Mucosa of stomach (tissue), 1 donor: ENCODE data around the gene IER5.
"Not testable (repeated sequence)": the region's sequence is repeated elsewhere in the genome, so short reads cannot be mapped to it uniquely, and the experiment has no call there.

Source experiments
- H3K27me3 ChIP-seq: one replicate; pipeline ENCODE4 v1.7.0; 2013; ENCODE audit warnings: mild to moderate bottlenecking, low read length; ENCODE audit not compliant: control insufficient read depth, insufficient read depth
- H3K36me3 ChIP-seq: one replicate; pipeline ENCODE4 v1.7.0; 2013; ENCODE audit warnings: low read length; ENCODE audit not compliant: control insufficient read depth, insufficient read depth
- H3K4me1 ChIP-seq: one replicate; pipeline ENCODE4 v1.7.0; 2013; ENCODE audit warnings: mild to moderate bottlenecking, low read length; ENCODE audit not compliant: control insufficient read depth, insufficient read depth
- H3K4me3 ChIP-seq: one replicate; pipeline ENCODE4 v1.7.0; 2013; ENCODE audit warnings: low read length
- H3K9ac ChIP-seq: one replicate; pipeline ENCODE4 v1.7.0; 2013; ENCODE audit warnings: mild to moderate bottlenecking, low read length, moderate library complexity
- H3K9me3 ChIP-seq: one replicate; pipeline ENCODE4 v1.7.0; 2013; ENCODE audit warnings: mild to moderate bottlenecking, low read length, moderate library complexity; ENCODE audit not compliant: control insufficient read depth
- donor health status: Pancreatic carcinoma.

The IER5 gene

DNA sequence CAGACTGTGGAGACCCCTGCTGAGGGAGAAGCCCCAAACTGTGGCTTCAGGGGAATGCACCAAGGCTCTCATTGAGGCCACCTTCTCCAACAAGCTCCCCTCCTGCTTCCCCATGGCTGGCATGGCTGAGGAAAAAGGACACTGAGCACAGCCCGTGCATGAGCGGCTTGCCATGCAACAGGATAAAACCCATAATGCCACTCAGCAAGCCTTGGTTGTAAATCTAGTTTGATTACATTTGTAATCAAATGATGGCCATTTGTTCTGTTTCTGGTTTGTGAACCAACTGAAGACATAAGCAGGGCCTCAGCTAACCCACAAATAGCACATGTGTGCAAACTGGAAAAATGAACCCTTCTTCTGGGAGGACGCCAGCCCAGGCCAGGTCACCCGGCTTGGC is 27.6 kb upstream of the IER5 start:
- H3K4me1 ChIP-seq, H3K4me3 ChIP-seq, H3K27me3 ChIP-seq, H3K9me3 ChIP-seq, H3K9ac ChIP-seq, H3K36me3 ChIP-seq: not testable (repeated sequence)

DNA sequence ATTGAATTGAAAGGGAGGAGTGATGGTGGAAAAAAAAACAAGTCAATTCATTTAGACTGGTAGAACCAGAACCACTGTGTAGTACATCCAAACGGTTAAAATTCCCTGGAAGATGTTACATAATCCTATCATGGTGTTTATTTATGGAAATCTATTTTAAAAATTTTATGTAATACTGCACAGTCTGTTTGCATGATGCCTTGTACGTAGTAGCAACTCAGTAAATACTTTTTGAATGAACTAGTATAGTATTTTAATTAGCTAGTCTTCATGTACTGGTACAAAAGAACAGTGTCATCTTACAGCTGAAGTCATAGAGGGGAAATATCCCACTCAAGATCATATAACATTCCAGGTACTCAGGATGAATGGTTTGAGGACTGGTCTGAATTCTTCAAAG is 27.0 kb upstream of the IER5 start:
- no peaks in the 10 kb centered on the region for H3K9me3 ChIP-seq

DNA sequence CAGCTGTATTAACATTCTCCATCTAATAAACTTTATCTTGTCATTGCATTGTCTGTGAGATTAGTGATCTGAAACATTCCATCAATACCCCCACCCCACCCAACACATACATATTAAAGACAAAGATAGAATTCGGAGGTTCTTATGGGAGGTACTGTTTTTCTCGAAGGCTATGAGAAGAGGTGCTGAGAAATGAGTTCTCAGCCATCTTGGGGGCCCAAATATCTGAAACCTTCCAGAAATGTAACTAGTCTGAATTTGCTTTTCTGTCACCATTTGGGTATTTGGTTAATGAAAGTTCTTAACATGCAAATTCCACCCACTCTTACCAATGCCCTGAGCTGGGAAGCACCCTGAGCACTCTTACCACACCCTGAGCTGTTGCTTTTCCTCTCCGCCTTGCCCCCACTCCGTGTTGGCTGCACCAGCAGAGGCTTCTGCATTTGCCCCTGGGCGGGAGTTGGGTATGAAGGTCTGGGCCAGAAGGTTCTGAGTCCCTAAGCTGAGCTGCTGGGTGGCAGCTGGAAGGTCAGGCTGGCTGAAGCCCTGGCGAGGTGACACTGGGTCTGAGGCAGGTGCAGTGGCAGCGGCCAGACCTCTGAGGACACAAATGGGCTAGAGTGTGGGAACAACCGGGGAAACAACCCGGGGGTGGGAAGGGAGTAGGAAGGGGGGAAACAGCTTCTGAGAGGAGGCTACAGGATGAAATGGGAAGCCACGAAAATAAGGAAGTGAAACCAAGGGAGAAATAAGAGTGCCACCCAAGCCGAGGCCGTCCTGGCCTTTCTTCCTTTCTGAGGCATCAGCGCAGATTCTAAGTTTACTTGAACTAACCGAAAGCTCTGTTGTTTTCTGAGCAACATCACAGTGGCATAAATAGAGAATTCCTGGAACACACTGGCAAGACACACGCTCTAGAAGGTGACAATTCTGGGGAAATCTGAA is 26.3 kb upstream of the IER5 start:
- H3K4me1 ChIP-seq = no peaks in the 10 kb centered on the region
- no peaks in the 10 kb centered on the region for H3K27me3 ChIP-seq
- H3K4me3 ChIP-seq = no peak overlapping the region
- no peaks in the 10 kb centered on the region for H3K36me3 ChIP-seq
- no peaks in the 10 kb centered on the region for H3K9me3 ChIP-seq
- H3K9ac ChIP-seq = no peak overlapping the region

More for the DNA sequence above, 27.0 kb upstream of the IER5 start:
- H3K9ac ChIP-seq = no peak overlapping the region
- H3K36me3 ChIP-seq = no peaks in the 10 kb centered on the region
- no peaks in the 10 kb centered on the region for H3K4me1 ChIP-seq
- H3K4me3 ChIP-seq = no peak overlapping the region
- H3K27me3 ChIP-seq = no peaks in the 10 kb centered on the region

GRCh38 chr1:181062836-181063428 is 25.6 kb upstream of the IER5 start:
- no peaks in the 10 kb centered on the region for H3K27me3 ChIP-seq
- no peaks in the 10 kb centered on the region for H3K4me1 ChIP-seq
- H3K9me3 ChIP-seq = no peaks in the 10 kb centered on the region
- H3K36me3 ChIP-seq = no peaks in the 10 kb centered on the region
- no peak overlapping the region for H3K9ac ChIP-seq
- no peak overlapping the region for H3K4me3 ChIP-seq

- Histone ChIP-seq H3K4me1 (no peaks in the 10 kb centered on the region), H3K4me3 (no peak overlapping the region), H3K27me3 (no peaks in the 10 kb centered on the region), H3K9me3 (no peaks in the 10 kb centered on the region), H3K9ac (no peak overlapping the region), H3K36me3 (no peaks in the 10 kb centered on the region)
Observed at GRCh38 chr1:181064011-181064623, 24.4 kb upstream of the IER5 start.

- H3K9me3 ChIP-seq = no peaks in the 10 kb centered on the region
Observed at GRCh38 chr1:181064702-181065101, 23.8 kb upstream of the IER5 start.

DNA sequence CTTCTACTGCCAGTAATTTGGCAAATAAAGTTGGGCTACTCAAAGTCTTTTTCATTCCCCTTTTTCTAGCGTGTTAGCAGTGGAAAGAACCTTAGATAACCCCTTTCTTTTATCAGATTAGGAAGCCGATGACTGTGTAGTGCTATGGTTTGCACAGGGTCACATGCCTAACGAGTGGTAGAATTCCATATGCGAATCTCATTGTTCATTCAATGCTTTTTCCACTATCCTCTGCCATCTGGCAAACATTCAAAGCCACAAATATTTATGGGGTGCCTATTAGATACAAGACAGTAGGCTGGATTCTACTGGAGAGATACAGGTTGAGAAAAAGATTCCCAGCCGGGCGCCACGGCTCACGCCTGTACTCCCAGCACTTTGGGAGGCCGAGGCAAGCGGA is 14.9 kb upstream of the IER5 start:
- no peaks in the 10 kb centered on the region for H3K9me3 ChIP-seq

More at GRCh38 chr1:181064702-181065101, 23.8 kb upstream of the IER5 start:
- Histone ChIP-seq H3K4me3 (no peak overlapping the region), H3K9ac (no peak overlapping the region), H3K27me3 (no peaks in the 10 kb centered on the region), H3K36me3 (no peaks in the 10 kb centered on the region), H3K4me1 (no peaks in the 10 kb centered on the region)

DNA sequence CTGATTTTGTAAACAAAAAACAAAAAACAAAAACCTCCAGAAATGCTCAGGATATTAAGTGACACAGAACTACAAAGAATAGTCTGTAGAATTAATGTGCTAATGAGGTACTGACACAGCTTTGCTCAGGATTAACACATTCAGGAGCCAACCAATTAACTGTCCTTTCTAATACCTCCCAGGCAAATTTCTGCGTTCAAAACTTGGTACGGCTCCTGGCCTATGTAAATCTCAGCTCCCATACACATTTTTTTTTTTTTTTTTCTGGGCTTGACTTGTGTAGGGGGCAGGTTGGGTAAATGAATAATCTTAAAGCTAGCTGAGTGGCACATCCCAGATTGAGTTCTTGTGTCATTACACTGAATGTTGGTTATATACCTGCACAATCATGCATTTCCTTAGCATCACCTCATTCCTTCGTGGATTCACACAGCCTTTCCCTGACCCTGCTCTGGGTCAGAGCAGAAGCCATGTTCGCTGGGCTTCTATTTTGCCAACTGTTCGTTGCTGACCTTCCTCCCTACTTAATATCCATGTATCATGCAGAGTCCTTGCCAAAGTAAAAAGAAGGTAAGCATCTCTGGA is 12.6 kb upstream of the IER5 start:
- Histone ChIP-seq H3K36me3 (no peaks in the 10 kb centered on the region), H3K27me3 (peaks cover 8% of the 10 kb centered on the region), H3K9me3 (no peaks in the 10 kb centered on the region), H3K4me3 (no peak overlapping the region), H3K9ac (no peak overlapping the region), H3K4me1 (peaks cover 5% of the 10 kb centered on the region)

More for the DNA sequence above, 14.9 kb upstream of the IER5 start:
- Histone ChIP-seq H3K9ac (no peak overlapping the region), H3K4me1 (peaks cover 5% of the 10 kb centered on the region), H3K4me3 (no peak overlapping the region), H3K27me3 (peaks cover 8% of the 10 kb centered on the region), H3K36me3 (no peaks in the 10 kb centered on the region)

DNA sequence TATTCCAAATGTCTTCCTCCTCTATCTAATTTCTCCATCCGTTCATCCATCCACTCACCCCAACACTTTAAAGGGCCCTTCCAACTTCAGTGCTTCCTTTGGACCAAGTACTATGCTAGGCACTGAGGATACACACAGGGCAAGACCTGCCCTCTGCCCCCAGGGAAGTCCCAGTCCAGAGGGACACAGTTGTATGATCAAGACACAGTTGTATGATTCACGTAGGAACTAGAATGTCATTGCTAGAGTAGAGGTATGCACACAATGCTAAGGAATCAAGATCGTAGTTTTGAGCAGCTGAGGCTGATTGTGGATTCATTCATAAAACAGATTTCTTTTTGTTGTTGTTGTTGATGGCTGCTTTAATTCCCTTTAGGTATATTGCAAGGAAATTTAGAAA is 11.6 kb upstream of the IER5 start:
- Histone ChIP-seq H3K9me3 (no peaks in the 10 kb centered on the region), H3K4me1 (peaks cover 5% of the 10 kb centered on the region), H3K36me3 (no peaks in the 10 kb centered on the region), H3K27me3 (peaks cover 8% of the 10 kb centered on the region), H3K9ac (no peak overlapping the region), H3K4me3 (no peak overlapping the region)

DNA sequence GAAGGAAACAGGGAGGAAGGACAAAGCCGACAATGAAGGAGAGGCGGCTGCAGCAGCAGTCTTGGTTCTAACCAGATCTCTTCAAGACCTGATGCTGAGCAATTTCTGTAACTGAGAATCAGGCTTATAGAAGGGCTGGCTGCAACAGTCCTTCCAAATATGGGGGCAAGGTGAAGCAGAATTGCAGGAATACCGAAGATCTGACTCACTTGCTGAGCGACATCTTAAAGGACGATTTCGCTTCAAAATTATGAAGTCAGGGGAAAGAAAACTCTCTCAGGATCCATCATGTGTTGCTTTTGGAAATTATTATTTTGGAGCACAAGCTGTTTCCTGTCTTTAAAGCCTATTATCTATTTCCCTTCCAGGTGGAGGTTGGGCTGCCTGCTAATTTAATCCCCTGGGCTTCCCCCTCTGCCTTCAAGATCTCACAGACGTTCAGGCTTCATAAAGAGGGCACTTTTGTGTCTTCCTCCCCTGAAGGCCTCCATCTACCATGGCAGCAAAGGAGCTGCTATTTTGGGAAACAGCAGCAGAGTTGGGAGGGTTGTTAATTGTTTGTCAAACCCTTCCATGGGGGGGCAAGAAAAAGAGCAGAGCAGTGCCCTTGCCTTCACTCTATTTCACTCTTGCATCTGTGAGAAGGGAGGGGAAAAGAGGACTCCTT is 10.8 kb upstream of the IER5 start:
- no peak overlapping the region for H3K4me3 ChIP-seq
- peaks cover 5% of the 10 kb centered on the region for H3K4me1 ChIP-seq
- no peaks in the 10 kb centered on the region for H3K9me3 ChIP-seq
- H3K9ac ChIP-seq = no peak overlapping the region
- H3K27me3 ChIP-seq = peaks cover 8% of the 10 kb centered on the region
- H3K36me3 ChIP-seq = no peaks in the 10 kb centered on the region

DNA sequence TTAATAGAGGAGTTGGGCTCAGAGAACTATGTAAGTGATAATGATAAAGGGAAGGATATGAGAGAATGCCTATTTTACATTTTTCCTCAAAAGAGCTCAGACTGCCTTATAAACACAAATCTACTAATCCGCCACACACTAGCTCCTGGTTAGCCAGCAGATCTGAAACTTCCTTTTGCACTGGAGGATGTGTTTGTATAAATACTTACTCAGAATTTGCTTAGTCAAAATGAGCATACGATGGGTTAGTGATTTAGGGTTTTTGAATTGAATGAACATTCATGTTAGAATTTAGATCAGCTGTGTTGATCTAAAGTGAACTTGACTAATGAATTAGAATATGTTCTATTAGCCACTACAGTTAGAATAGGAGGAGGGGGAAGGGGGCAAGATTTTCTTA is 9.1 kb upstream of the IER5 start:
- Histone ChIP-seq H3K36me3 (no peaks in the 10 kb centered on the region), H3K9me3 (no peaks in the 10 kb centered on the region), H3K4me1 (peaks cover 1% of the 10 kb centered on the region), H3K27me3 (peaks cover 8% of the 10 kb centered on the region), H3K4me3 (no peak overlapping the region), H3K9ac (no peak overlapping the region)
